Activated CD8-positive, alpha-beta memory T cell treated with anti-CD3 and anti-CD28 coated beads, Interleukin-2, amount 10 ng/mL, durations not matched to agents 7 days and 5 days (primary cell): ENCODE measurements around the gene SIK2. TPM values are rescaled to one million over a fixed set of nuclear protein-coding genes. Genes with fewer than 3 reads are reported as not detected.
"Not testable (repeated sequence)": the region's sequence is repeated elsewhere in the genome, so short reads cannot be mapped to it uniquely, and the experiment has no call there.

Source experiments
- ATAC-seq: fragments of 150-1000 bp; cut with Tn5 transposase; one replicate; pipeline ENCODE4 v1.10.0; 2021; ENCODE audit warnings: moderate library complexity
- CTCF ChIA-PET: fragments of 350-600 bp; sonication (Branson Sonifier 250); formaldehyde crosslinking; loops from one replicate; lab custom pipeline; 2021; ENCODE audit warnings: antibody characterized with exemption; lab: Charles Lee
- DNase-seq: peaks from one replicate; pipeline ENCODE4 v3.0.0-alpha.2; 2020
- H3K27ac Mint-ChIP-seq: one replicate; pipeline ENCODE4 v1.8.0; 2021; ENCODE audit warnings: mild to moderate bottlenecking, mixed read lengths
- H3K27me3 Mint-ChIP-seq: one replicate; pipeline ENCODE4 v1.8.0; 2021; ENCODE audit warnings: mixed read lengths
- H3K36me3 Mint-ChIP-seq: one replicate; pipeline ENCODE4 v1.8.0; 2021; ENCODE audit warnings: mild to moderate bottlenecking, mixed read lengths
- H3K4me1 Mint-ChIP-seq: one replicate; pipeline ENCODE4 v1.8.0; 2021; ENCODE audit warnings: mixed read lengths
- H3K4me3 Mint-ChIP-seq: one replicate; pipeline ENCODE4 v1.8.0; 2021; ENCODE audit warnings: mild to moderate bottlenecking, moderate library complexity, mixed read lengths
- H3K9me3 Mint-ChIP-seq: one replicate; pipeline ENCODE4 v1.8.0; 2022; ENCODE audit warnings: low read depth, mixed read lengths
- total RNA-seq, 2 experiments: library from RNA; stranded (reverse); gene quantifications; one replicate each; pipeline ENCODE4 v1.2.3, GENCODE V29; 2021

SIK2 gene
- total RNA-seq, 2 experiments from 2014 or later: 7.9 to 9.7 TPM

GRCh38 chr11:111707039-111707690 lies 104.9 kb downstream of the SIK2 start:
- CTCF ChIA-PET: no interaction called here
- H3K27me3 Mint-ChIP-seq: no peaks in the 10 kb centered on the region
- peaks cover 12% of the 10 kb centered on the region for H3K36me3 Mint-ChIP-seq
- H3K4me1 Mint-ChIP-seq: no peaks in the 10 kb centered on the region
- H3K9me3 Mint-ChIP-seq: no peaks in the 10 kb centered on the region
- DNase-seq (no peak), ATAC-seq (no peak)
- H3K4me3 Mint-ChIP-seq: no peak overlapping the region
- no peak overlapping the region for H3K27ac Mint-ChIP-seq

GRCh38 chr11:111707691-111708067 lies 105.4 kb downstream of the SIK2 start:
- DNase-seq (no peak), ATAC-seq (no peak)
- H3K36me3 Mint-ChIP-seq: peaks cover 12% of the 10 kb centered on the region
- no peaks in the 10 kb centered on the region for H3K27me3 Mint-ChIP-seq
- H3K9me3 Mint-ChIP-seq: no peaks in the 10 kb centered on the region
- no peak overlapping the region for H3K4me3 Mint-ChIP-seq
- no peaks in the 10 kb centered on the region for H3K4me1 Mint-ChIP-seq
- CTCF ChIA-PET: interaction anchor here (1.2 kb wide), 1 partner anchor 16 kb away, joined by 3 read pairs; no protein-coding TSS in a partner anchor
- H3K27ac Mint-ChIP-seq: no peak overlapping the region

GRCh38 chr11:111714522-111714921 lies 112.3 kb downstream of the SIK2 start:
- no peak for DNase-seq
- no peaks in the 10 kb centered on the region for H3K4me1 Mint-ChIP-seq
- ATAC-seq: no peak
- no peak overlapping the region for H3K4me3 Mint-ChIP-seq
- CTCF ChIA-PET: no interaction called here
- H3K27me3 Mint-ChIP-seq: no peaks in the 10 kb centered on the region
- no peak overlapping the region for H3K27ac Mint-ChIP-seq
- H3K36me3 Mint-ChIP-seq: peaks cover 6% of the 10 kb centered on the region
- no peaks in the 10 kb centered on the region for H3K9me3 Mint-ChIP-seq

GRCh38 chr11:111715142-111715816 lies 113.0 kb downstream of the SIK2 start:
- no peak for ATAC-seq
- H3K27ac Mint-ChIP-seq: no peak overlapping the region
- no peaks in the 10 kb centered on the region for H3K27me3 Mint-ChIP-seq
- no peaks in the 10 kb centered on the region for H3K4me1 Mint-ChIP-seq
- no peak overlapping the region for H3K4me3 Mint-ChIP-seq
- no peaks in the 10 kb centered on the region for H3K9me3 Mint-ChIP-seq
- no peak for DNase-seq
- CTCF ChIA-PET: interaction anchor here (0.6 kb wide), 1 partner anchor 25 kb away, joined by 3 read pairs; no protein-coding TSS in a partner anchor
- peaks cover 12% of the 10 kb centered on the region for H3K36me3 Mint-ChIP-seq

- not testable (repeated sequence) for ATAC-seq, H3K4me1 Mint-ChIP-seq
Observed at GRCh38 chr11:111717660-111718059, 115.4 kb downstream of the SIK2 start.

GRCh38 chr11:111718436-111718835 lies 116.2 kb downstream of the SIK2 start:
- Mint-ChIP-seq H3K36me3 (peaks cover 27% of the 10 kb centered on the region), H3K9me3 (no peaks in the 10 kb centered on the region), H3K27ac (no peak overlapping the region), H3K4me3 (no peak overlapping the region), H3K4me1 (no peaks in the 10 kb centered on the region), H3K27me3 (no peaks in the 10 kb centered on the region)
- CTCF ChIA-PET: no interaction called here
- ATAC-seq: no peak
- no peak for DNase-seq

More at GRCh38 chr11:111717660-111718059, 115.4 kb downstream of the SIK2 start:
- H3K9me3 Mint-ChIP-seq, H3K27ac Mint-ChIP-seq, DNase-seq, H3K27me3 Mint-ChIP-seq, H3K4me3 Mint-ChIP-seq, CTCF ChIA-PET: not testable (repeated sequence)
- H3K36me3 Mint-ChIP-seq: peaks cover 23% of the 10 kb centered on the region

GRCh38 chr11:111718859-111719258 lies 116.6 kb downstream of the SIK2 start:
- CTCF ChIA-PET: no interaction called here
- no peak for DNase-seq
- no peak overlapping the region for H3K4me3 Mint-ChIP-seq
- H3K4me1 Mint-ChIP-seq: no peaks in the 10 kb centered on the region
- H3K27me3 Mint-ChIP-seq: no peaks in the 10 kb centered on the region
- H3K27ac Mint-ChIP-seq: no peak overlapping the region
- ATAC-seq: no peak
- H3K9me3 Mint-ChIP-seq: no peaks in the 10 kb centered on the region
- H3K36me3 Mint-ChIP-seq: peaks cover 27% of the 10 kb centered on the region

GRCh38 chr11:111719379-111719778 lies 117.1 kb downstream of the SIK2 start:
- no peak for DNase-seq
- CTCF ChIA-PET: no interaction called here
- Mint-ChIP-seq H3K4me3 (no peak overlapping the region), H3K27me3 (no peaks in the 10 kb centered on the region), H3K4me1 (no peaks in the 10 kb centered on the region), H3K9me3 (no peaks in the 10 kb centered on the region), H3K36me3 (peaks cover 27% of the 10 kb centered on the region), H3K27ac (no peak overlapping the region)
- no peak for ATAC-seq

GRCh38 chr11:111720801-111721494 lies 118.7 kb downstream of the SIK2 start:
- CTCF ChIA-PET: no interaction called here
- DNase-seq (no peak), ATAC-seq (no peak)
- Mint-ChIP-seq H3K4me3 (no peak overlapping the region), H3K4me1 (no peaks in the 10 kb centered on the region), H3K27me3 (no peaks in the 10 kb centered on the region), H3K27ac (no peak overlapping the region), H3K36me3 (peaks cover 27% of the 10 kb centered on the region), H3K9me3 (no peaks in the 10 kb centered on the region)

GRCh38 chr11:111722501-111722900 lies 120.3 kb downstream of the SIK2 start:
- Mint-ChIP-seq H3K27me3 (no peaks in the 10 kb centered on the region), H3K36me3 (peaks cover 26% of the 10 kb centered on the region), H3K4me3 (no peak overlapping the region), H3K27ac (no peak overlapping the region), H3K9me3 (no peaks in the 10 kb centered on the region), H3K4me1 (no peaks in the 10 kb centered on the region)
- CTCF ChIA-PET: interaction anchor here (1.4 kb wide), 1 partner anchor 14 kb away, joined by 3 read pairs; no protein-coding TSS in a partner anchor
- DNase-seq (no peak), ATAC-seq (no peak)

GRCh38 chr11:111723595-111723994 lies 121.3 kb downstream of the SIK2 start:
- H3K9me3 Mint-ChIP-seq: no peaks in the 10 kb centered on the region
- peaks cover 26% of the 10 kb centered on the region for H3K36me3 Mint-ChIP-seq
- DNase-seq: no peak
- H3K27me3 Mint-ChIP-seq: no peaks in the 10 kb centered on the region
- H3K4me3 Mint-ChIP-seq: no peak overlapping the region
- CTCF ChIA-PET: interaction anchor here (1.4 kb wide), 1 partner anchor 15 kb away, joined by 3 read pairs; no protein-coding TSS in a partner anchor
- no peaks in the 10 kb centered on the region for H3K4me1 Mint-ChIP-seq
- no peak for ATAC-seq
- H3K27ac Mint-ChIP-seq: no peak overlapping the region

GRCh38 chr11:111724615-111725129 lies 122.4 kb downstream of the SIK2 start:
- Mint-ChIP-seq H3K36me3 (peaks cover 25% of the 10 kb centered on the region), H3K4me3 (no peak overlapping the region), H3K4me1 (no peaks in the 10 kb centered on the region), H3K27ac (no peak overlapping the region), H3K9me3 (no peaks in the 10 kb centered on the region), H3K27me3 (no peaks in the 10 kb centered on the region)
- CTCF ChIA-PET: no interaction called here
- DNase-seq (no peak), ATAC-seq (no peak)

GRCh38 chr11:111725621-111726020 lies 123.4 kb downstream of the SIK2 start:
- Mint-ChIP-seq H3K4me3 (no peak overlapping the region), H3K36me3 (peaks cover 17% of the 10 kb centered on the region), H3K9me3 (no peaks in the 10 kb centered on the region), H3K27me3 (no peaks in the 10 kb centered on the region), H3K4me1 (no peaks in the 10 kb centered on the region), H3K27ac (no peak overlapping the region)
- ATAC-seq (no peak), DNase-seq (no peak)
- CTCF ChIA-PET: no interaction called here
